Mononuclear cell (primary cell): Measurements from ENCODE around the gene KDR. TPM values are rescaled to one million over a fixed set of nuclear protein-coding genes. Genes with fewer than 3 reads are reported as not detected.

Source experiments
- H3K27me3 ChIP-seq: 2 replicates; pipeline ENCODE4 v1.6.0; 2011; ENCODE audit warnings: low read length, control low read depth; ENCODE audit not compliant: insufficient read depth
- H3K4me1 ChIP-seq: 2 replicates; pipeline ENCODE4 v1.5.1; 2011; ENCODE audit warnings: mild to moderate bottlenecking, low read length, control low read depth; ENCODE audit not compliant: insufficient read depth
- H3K4me3 ChIP-seq: 2 replicates; pipeline ENCODE4 v1.5.1; 2011; ENCODE audit warnings: mild to moderate bottlenecking, low read length, moderate library complexity
- H3K9me3 ChIP-seq: 2 replicates; pipeline ENCODE4 v1.5.1; 2011; ENCODE audit warnings: low read depth, mild to moderate bottlenecking, control low read depth, low read length
- total RNA-seq: library from RNA; depleted of rRNA; stranded (reverse); fragments of >200 nt; gene quantifications from one replicate; pipeline ENCODE4 v1.2.3, GENCODE V29; 2012

The KDR gene
- total RNA-seq, 1 donor: not detected

GRCh38 chr4:55133951-55134350 lies 8.6 kb upstream of the KDR start:
- no peak overlapping the region for H3K4me3 ChIP-seq
- no peaks in the 10 kb centered on the region for H3K4me1 ChIP-seq
- peaks cover 5% of the 10 kb centered on the region for H3K27me3 ChIP-seq
- no peaks in the 10 kb centered on the region for H3K9me3 ChIP-seq

DNA sequence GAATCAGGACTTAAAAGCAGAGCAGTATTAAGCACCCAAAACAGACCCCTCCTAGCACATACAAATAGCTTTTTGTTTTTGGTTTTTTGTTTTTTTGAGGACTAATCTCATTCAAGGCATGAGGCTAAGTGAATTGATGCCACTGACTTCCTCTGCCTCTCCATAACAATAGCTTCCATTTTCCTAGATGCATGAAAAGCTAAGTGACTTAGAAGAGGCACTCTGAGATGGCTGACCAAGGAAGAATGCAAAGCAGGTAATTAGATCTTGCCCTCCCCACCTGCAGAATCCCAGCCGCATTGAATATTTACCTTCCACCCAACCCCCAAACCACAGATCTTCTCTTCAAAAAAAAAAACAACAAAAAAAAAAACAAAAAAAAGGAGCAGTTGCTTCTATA lies 7.4 kb upstream of the KDR start:
- H3K9me3 ChIP-seq: no peaks in the 10 kb centered on the region
- peaks cover 7% of the 10 kb centered on the region for H3K27me3 ChIP-seq
- no peaks in the 10 kb centered on the region for H3K4me1 ChIP-seq
- H3K4me3 ChIP-seq: no peak overlapping the region

GRCh38 chr4:55127521-55127920 lies 2.1 kb upstream of the KDR start:
- Histone ChIP-seq H3K27me3 (peaks cover 48% of the 10 kb centered on the region), H3K9me3 (no peaks in the 10 kb centered on the region), H3K4me1 (no peaks in the 10 kb centered on the region), H3K4me3 (no peak overlapping the region)

DNA sequence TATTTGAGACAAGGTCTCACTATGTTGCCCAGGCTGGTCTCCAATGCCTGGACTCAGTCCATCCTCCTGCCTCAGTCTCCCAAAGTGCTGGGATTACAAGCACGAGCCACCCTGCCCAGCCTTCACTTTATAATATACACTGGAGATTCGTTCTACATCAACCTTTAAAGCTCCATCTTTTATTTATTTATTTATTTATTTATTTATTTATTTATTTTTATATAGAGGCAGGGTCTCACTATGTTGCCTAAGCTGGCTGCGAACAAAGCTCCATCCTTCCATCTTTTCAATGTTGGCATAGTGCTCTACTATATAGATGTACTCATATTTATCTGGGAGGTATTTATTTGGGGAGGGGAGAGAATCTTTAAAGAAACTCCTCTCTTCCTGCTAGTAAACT lies 1.7 kb upstream of the KDR start:
- H3K4me3 ChIP-seq: no peak overlapping the region
- H3K27me3 ChIP-seq: peaks cover 48% of the 10 kb centered on the region
- H3K9me3 ChIP-seq: no peaks in the 10 kb centered on the region
- H3K4me1 ChIP-seq: no peaks in the 10 kb centered on the region

- no peak overlapping the region for H3K4me3 ChIP-seq
- H3K27me3 ChIP-seq: peaks cover 48% of the 10 kb centered on the region
- H3K9me3 ChIP-seq: no peaks in the 10 kb centered on the region
- H3K4me1 ChIP-seq: no peaks in the 10 kb centered on the region
Measured at GRCh38 chr4:55125763-55126541, 557 bp upstream of the KDR start.

DNA sequence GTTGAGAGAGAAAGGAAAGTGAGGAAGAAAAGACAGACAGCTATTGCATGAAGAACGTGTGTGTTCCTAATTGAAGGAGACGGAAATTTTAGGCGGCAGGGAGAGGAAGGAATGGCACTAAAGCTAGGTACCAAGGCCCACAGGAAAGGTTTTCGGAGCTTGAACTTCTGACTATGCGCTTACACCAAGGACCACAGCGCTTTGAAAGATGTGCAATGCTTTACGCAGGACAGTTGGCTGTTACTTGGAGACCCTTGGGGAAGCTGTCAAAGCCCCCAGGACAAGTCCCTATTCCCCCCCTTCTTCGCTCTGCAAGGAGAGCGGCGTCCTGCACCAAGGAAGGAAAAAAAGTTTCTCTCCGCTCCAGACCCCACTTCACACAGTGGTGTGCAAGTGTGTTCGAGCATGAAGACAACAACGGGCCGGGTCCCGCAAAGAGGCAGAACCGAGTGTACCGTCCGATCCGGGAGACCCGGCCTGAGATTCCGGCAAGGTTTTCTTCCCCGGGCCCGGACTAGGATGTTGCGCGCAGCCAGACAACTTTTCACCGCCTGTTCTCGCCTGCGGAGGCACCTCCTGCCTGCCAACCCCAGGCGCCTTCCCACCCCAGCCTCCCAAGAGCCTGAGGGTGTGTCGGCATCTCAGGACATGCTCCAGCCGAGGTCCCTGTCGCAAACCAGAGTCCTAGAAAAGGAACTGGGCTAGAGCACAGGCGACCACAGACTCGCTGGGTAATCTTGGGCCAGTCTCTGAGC lies 896 bp downstream of the KDR start:
- no peak overlapping the region for H3K4me3 ChIP-seq
- H3K4me1 ChIP-seq: no peaks in the 10 kb centered on the region
- no peaks in the 10 kb centered on the region for H3K9me3 ChIP-seq
- H3K27me3 ChIP-seq: peaks cover 48% of the 10 kb centered on the region

GRCh38 chr4:55123791-55124190 lies 1.6 kb downstream of the KDR start:
- H3K4me1 ChIP-seq: no peaks in the 10 kb centered on the region
- H3K27me3 ChIP-seq: peaks cover 48% of the 10 kb centered on the region
- H3K9me3 ChIP-seq: no peaks in the 10 kb centered on the region
- no peak overlapping the region for H3K4me3 ChIP-seq

- H3K27me3 ChIP-seq: peaks cover 41% of the 10 kb centered on the region
- no peaks in the 10 kb centered on the region for H3K9me3 ChIP-seq
- H3K4me1 ChIP-seq: no peaks in the 10 kb centered on the region
- no peak overlapping the region for H3K4me3 ChIP-seq
Measured at GRCh38 chr4:55122235-55122634, 3.2 kb downstream of the KDR start.

GRCh38 chr4:55121246-55121645 lies 4.1 kb downstream of the KDR start:
- Histone ChIP-seq H3K4me3 (no peak overlapping the region), H3K4me1 (no peaks in the 10 kb centered on the region), H3K27me3 (peaks cover 33% of the 10 kb centered on the region), H3K9me3 (no peaks in the 10 kb centered on the region)

DNA sequence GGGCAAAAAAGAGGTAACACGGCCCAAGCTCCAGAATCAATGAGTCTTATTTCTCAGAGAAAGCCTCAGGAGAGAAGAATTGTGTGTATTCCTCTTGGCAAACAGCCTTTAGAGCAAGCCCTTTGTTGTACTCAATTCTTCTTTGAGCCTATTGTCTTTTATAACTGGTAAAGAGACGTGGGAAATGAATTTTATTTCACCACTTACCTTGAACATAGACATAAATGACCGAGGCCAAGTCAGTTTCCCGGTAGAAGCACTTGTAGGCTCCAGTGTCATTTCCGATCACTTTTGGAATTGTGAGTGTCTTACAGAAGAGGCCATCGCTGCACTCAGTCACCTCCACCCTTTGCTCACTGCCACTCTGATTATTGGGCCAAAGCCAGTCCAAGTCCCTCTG lies 7.0 kb downstream of the KDR start:
- H3K27me3 ChIP-seq: peaks cover 9% of the 10 kb centered on the region
- no peaks in the 10 kb centered on the region for H3K4me1 ChIP-seq
- H3K9me3 ChIP-seq: no peaks in the 10 kb centered on the region
- H3K4me3 ChIP-seq: no peak overlapping the region

GRCh38 chr4:55117511-55117910 lies 7.9 kb downstream of the KDR start:
- peaks cover under 1% of the 10 kb centered on the region for H3K27me3 ChIP-seq
- H3K4me1 ChIP-seq: no peaks in the 10 kb centered on the region
- H3K4me3 ChIP-seq: no peak overlapping the region
- H3K9me3 ChIP-seq: no peaks in the 10 kb centered on the region

DNA sequence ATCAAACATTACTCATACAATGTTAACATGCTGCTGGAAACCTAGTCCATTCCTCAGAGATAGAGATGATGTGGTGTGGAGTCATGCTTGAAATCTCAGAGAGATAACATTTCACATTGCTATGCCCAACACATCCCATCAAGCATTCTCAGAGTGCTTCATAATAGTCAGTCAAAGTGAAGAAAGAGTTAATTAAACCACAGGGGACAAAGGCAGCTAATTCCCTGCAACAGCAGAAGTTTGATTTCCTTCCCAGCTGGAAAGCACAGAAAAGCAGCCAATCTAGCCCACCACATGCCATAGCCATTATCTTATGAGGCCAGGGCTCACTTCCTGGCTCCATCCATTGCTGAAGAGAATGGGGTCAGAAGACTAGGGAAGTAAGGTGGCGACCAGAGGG lies 8.9 kb downstream of the KDR start:
- Histone ChIP-seq H3K4me3 (no peak overlapping the region), H3K27me3 (no peaks in the 10 kb centered on the region), H3K4me1 (no peaks in the 10 kb centered on the region), H3K9me3 (no peaks in the 10 kb centered on the region)

DNA sequence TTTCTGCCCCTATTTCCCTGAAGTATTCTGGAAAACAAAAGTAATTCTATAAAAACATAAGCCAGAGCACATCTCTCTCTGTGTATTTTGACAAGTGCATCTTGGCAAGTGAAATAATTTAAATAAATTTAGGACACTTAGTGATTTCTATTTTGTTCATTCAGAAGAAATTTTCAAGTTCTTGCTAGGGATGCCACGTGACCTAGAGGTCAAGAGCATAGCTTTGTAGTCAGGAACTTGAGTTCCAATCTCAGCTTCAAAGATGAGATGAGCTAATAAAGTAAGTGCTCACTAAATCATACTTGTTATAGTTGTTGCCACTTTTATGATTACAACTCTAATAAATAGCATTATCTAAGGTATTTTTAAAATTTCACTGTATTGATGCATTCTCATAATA lies 13.8 kb downstream of the KDR start:
- Histone ChIP-seq H3K9me3 (no peaks in the 10 kb centered on the region), H3K4me1 (no peaks in the 10 kb centered on the region), H3K4me3 (no peak overlapping the region), H3K27me3 (no peaks in the 10 kb centered on the region)

- H3K4me3 ChIP-seq: no peak overlapping the region
- no peaks in the 10 kb centered on the region for H3K27me3 ChIP-seq
- no peaks in the 10 kb centered on the region for H3K4me1 ChIP-seq
- no peaks in the 10 kb centered on the region for H3K9me3 ChIP-seq
Measured at GRCh38 chr4:55110131-55110530, 15.3 kb downstream of the KDR start.

- H3K4me1 ChIP-seq: no peaks in the 10 kb centered on the region
- no peaks in the 10 kb centered on the region for H3K9me3 ChIP-seq
- H3K4me3 ChIP-seq: no peak overlapping the region
- no peaks in the 10 kb centered on the region for H3K27me3 ChIP-seq
Measured at GRCh38 chr4:55107054-55107453, 18.3 kb downstream of the KDR start.

DNA sequence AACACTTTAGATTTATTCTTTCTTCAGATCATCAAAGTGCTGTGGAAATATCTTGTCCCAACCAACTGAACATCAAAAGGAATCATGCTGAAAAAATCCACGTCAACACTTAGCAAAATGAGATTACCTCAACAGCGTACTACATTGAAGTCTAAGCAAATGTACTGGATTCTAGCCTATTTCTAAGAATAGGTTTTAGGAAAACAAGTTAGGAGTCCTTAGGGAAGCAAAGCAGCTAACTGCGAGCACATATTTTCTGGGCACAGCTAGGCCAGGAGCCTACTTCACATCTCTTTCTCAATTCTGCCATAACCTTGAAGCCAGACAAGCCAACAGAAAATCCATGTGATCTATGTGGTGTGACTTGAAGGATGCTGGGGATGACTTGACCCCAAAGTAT lies 22.2 kb downstream of the KDR start:
- H3K4me1 ChIP-seq: no peaks in the 10 kb centered on the region
- no peaks in the 10 kb centered on the region for H3K9me3 ChIP-seq
- no peak overlapping the region for H3K4me3 ChIP-seq
- no peaks in the 10 kb centered on the region for H3K27me3 ChIP-seq
